ENCODE data around the gene LAGE3.

DNA sequence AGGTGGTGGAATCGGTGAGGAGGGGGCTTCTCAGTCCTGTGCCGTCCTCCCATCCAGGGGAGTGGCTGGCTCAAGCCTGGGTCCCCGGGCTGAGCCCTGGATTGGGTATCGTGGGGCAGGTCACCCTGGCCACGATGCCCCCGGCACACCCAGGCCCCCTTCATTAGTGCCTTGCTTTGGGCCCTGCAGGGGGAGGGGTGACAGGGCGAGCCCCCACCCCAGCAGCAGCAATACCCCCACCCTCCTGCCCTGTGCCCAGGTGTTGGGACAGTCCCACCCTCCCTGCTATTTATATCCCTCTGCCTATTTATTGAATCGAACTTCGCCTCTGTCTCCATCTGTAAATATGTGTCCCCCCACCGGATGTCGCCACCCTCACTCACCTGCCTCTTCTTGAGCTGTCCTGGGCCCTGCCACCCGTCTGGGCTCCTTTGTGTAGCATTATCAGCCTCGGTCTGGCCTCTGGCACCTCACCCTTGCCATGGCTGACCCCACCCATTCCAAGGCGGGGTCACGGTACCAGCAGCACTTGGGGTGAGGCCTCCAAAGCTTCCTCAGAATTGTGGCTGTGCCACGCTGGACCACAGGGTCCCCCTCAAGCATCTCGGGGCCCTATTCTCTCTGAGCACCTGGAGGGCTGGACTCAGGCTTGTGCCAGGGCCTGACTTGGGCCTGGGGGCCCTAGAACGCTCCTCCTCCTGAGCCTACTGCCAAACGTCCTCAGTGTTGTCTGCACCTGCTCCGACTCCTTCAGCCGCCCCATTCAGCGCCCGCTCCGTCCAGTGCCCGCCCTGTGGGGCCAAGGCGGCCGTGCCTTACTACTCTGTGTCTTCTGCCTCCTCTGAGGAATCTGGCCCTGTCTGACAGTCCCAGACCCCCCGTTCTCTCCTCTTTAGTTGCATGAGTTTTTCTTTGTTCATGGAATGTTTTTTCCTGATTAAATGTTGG lies 6.1 kb downstream of the LAGE3 start:
- TF ChIP-seq, protein P1, sequence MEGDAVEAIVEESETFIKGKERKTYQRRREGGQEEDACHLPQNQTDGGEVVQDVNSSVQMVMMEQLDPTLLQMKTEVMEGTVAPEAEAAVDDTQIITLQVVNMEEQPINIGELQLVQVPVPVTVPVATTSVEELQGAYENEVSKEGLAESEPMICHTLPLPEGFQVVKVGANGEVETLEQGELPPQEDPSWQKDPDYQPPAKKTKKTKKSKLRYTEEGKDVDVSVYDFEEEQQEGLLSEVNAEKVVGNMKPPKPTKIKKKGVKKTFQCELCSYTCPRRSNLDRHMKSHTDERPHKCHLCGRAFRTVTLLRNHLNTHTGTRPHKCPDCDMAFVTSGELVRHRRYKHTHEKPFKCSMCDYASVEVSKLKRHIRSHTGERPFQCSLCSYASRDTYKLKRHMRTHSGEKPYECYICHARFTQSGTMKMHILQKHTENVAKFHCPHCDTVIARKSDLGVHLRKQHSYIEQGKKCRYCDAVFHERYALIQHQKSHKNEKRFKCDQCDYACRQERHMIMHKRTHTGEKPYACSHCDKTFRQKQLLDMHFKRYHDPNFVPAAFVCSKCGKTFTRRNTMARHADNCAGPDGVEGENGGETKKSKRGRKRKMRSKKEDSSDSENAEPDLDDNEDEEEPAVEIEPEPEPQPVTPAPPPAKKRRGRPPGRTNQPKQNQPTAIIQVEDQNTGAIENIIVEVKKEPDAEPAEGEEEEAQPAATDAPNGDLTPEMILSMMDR (IDR thresholded peaks at IDR 0.05; ENCODE audit: low read depth, low read length) = no peak
- TF ChIP-seq EZH2phosphoT487 (IDR thresholded peaks at IDR 0.05; ENCODE audit: low read depth) = no peak

All from OCI-LY3 (cell line).